GM18519 (cell line): Measurements from ENCODE around the gene OR51A7.
"Not testable (repeated sequence)": the region's sequence is repeated elsewhere in the genome, so short reads cannot be mapped to it uniquely, and the experiment has no call there.

ENCODE experiments used
- ATAC-seq: cut with Tn5 transposase; IDR thresholded peaks from one replicate; pipeline ENCODE4 v1.9.1; 2021; ENCODE audit warnings: mild to moderate bottlenecking, moderate library complexity; ENCODE audit not compliant: unreplicated experiment, low FRiP score

OR51A7 gene

DNA sequence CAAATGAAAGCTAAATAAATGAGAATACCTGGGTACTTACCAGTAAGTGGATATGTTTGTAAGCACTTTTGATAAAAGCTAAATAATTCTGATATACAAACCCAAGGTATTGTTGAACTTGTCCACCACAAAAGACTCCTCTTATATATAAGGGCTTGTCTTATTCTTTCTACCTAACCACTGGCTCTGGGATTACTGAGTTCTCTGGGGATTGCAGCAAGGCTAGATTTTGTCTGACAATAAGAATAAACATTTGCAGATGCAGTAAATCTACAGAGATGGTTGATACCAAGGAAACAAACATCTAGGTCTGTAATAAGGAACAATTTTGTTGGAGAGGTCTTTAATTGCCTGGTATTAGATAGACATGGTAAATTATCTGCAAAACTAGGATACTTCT, 43.9 kb downstream of the OR51A7 start, which contains the start of gene OR51A4:
Gene OR51A4 (minus strand): TSS at position 101 of the 400 bp plus-strand sequence. CDS start 505 bp downstream, outside the sequence.
- ATAC-seq, result no peak

DNA sequence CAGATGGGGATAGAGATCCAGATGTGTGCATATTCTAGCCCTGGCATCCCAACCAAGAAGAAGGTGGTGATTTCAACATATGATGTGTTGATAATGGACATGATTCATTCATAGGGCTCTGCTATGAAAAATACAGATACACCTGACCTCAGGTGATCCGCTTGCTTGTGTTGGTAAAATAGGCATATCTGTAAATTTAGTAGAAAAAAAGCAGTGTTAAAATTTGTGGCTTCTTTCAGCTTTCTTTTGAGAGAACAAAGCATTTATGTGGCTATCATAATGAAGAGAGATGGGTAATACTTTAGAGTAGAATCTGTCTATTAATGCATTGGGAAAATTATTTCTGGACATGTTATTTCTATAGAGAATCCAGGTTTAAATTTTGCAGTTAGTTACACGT, 52.0 kb downstream of the OR51A7 start, which contains the start of gene OR51A2:
Gene OR51A2 (minus strand): TSS at position 101 of the 400 bp plus-strand sequence. CDS start 0 bp downstream, at position 101.
- not testable (repeated sequence) for ATAC-seq

DNA sequence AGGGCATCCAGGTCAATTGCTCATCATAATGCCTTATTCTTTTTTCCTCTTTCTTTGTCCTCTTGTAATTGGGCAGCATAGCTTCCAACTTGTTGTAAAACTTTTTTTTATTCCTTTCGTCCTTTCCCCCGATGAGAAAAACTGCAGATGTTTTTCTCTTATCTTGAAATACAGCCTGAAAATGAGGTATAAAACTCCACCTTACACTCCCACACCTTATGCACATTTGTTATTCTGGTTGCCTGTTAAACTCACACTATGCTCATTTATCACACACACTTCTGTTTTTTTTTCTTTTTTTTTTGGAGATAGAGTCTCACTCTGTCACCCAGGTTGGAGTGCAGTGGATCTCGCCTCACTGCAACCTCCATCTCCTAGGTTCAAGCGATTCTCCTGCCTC, 53.8 kb downstream of the OR51A7 start:
- ATAC-seq, result no peak
